ENCODE results near the gene CFAP54.

DNA sequence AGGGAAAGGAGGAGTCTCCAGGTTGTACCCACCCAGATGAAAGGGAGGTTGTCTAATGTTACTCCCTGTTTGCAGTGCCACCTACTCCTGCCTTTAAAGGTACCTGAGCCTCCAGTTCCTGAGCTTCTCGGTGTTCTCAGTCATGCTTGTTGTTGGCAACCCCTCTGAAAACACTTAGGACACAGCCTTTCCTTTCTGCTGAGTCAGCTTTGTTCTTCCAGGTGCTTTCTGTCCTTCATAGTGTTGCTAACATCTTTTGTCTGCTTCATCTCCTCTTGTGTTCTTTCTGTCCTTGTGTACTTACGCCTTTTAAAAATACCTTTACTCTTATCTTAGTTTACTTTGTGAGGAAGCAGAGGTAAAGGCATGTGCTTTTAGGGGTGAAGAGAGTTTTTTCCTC, 320.7 kb downstream of the CFAP54 start:
- TF ChIP-seq, protein P1, sequence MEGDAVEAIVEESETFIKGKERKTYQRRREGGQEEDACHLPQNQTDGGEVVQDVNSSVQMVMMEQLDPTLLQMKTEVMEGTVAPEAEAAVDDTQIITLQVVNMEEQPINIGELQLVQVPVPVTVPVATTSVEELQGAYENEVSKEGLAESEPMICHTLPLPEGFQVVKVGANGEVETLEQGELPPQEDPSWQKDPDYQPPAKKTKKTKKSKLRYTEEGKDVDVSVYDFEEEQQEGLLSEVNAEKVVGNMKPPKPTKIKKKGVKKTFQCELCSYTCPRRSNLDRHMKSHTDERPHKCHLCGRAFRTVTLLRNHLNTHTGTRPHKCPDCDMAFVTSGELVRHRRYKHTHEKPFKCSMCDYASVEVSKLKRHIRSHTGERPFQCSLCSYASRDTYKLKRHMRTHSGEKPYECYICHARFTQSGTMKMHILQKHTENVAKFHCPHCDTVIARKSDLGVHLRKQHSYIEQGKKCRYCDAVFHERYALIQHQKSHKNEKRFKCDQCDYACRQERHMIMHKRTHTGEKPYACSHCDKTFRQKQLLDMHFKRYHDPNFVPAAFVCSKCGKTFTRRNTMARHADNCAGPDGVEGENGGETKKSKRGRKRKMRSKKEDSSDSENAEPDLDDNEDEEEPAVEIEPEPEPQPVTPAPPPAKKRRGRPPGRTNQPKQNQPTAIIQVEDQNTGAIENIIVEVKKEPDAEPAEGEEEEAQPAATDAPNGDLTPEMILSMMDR (IDR thresholded peaks at IDR 0.05): no peak
- TF ChIP-seq, protein P2, sequence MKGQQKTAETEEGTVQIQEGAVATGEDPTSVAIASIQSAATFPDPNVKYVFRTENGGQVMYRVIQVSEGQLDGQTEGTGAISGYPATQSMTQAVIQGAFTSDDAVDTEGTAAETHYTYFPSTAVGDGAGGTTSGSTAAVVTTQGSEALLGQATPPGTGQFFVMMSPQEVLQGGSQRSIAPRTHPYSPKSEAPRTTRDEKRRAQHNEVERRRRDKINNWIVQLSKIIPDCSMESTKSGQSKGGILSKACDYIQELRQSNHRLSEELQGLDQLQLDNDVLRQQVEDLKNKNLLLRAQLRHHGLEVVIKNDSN (CRISPR knock-in tag; IDR thresholded peaks at IDR 0.05): no peak
- TF ChIP-seq, protein P3, sequence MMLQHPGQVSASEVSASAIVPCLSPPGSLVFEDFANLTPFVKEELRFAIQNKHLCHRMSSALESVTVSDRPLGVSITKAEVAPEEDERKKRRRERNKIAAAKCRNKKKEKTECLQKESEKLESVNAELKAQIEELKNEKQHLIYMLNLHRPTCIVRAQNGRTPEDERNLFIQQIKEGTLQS (CRISPR knock-in tag; conservative IDR thresholded peaks at IDR 0.05): no peak
- TF ChIP-seq PRRX2 (CRISPR knock-in tag; IDR thresholded peaks at IDR 0.05): no peak
- TF ChIP-seq, protein P4, sequence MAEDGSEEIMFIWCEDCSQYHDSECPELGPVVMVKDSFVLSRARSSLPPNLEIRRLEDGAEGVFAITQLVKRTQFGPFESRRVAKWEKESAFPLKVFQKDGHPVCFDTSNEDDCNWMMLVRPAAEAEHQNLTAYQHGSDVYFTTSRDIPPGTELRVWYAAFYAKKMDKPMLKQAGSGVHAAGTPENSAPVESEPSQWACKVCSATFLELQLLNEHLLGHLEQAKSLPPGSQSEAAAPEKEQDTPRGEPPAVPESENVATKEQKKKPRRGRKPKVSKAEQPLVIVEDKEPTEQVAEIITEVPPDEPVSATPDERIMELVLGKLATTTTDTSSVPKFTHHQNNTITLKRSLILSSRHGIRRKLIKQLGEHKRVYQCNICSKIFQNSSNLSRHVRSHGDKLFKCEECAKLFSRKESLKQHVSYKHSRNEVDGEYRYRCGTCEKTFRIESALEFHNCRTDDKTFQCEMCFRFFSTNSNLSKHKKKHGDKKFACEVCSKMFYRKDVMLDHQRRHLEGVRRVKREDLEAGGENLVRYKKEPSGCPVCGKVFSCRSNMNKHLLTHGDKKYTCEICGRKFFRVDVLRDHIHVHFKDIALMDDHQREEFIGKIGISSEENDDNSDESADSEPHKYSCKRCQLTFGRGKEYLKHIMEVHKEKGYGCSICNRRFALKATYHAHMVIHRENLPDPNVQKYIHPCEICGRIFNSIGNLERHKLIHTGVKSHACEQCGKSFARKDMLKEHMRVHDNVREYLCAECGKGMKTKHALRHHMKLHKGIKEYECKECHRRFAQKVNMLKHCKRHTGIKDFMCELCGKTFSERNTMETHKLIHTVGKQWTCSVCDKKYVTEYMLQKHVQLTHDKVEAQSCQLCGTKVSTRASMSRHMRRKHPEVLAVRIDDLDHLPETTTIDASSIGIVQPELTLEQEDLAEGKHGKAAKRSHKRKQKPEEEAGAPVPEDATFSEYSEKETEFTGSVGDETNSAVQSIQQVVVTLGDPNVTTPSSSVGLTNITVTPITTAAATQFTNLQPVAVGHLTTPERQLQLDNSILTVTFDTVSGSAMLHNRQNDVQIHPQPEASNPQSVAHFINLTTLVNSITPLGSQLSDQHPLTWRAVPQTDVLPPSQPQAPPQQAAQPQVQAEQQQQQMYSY (CRISPR knock-in tag; IDR thresholded peaks at IDR 0.05): no peak
- no peak for TF ChIP-seq GABPB1 (CRISPR knock-in tag; IDR thresholded peaks at IDR 0.05)
- TF ChIP-seq HMGA2 (CRISPR knock-in tag; IDR thresholded peaks at IDR 0.05): no peak
- 0 out of 2 replicates have a peak, but pooled peaks have one; percentile 11 for TF ChIP-seq ZNF317 (CRISPR knock-in tag; IDR thresholded peaks at IDR 0.05; ENCODE audit: borderline replicate concordance, low read depth)
- no peak for TF ChIP-seq CBFB (CRISPR knock-in tag; IDR thresholded peaks at IDR 0.05; ENCODE audit: low read depth)
- TF ChIP-seq FOXP1 (CRISPR knock-in tag; IDR thresholded peaks at IDR 0.05; ENCODE audit: borderline replicate concordance): no peak
- no peak for TF ChIP-seq TCF7 (CRISPR knock-in tag; IDR thresholded peaks at IDR 0.05; ENCODE audit: low read depth)
- TF ChIP-seq FOXJ3 (CRISPR knock-in tag; IDR thresholded peaks at IDR 0.05; ENCODE audit: borderline replicate concordance): no peak
- TF ChIP-seq, protein P5, sequence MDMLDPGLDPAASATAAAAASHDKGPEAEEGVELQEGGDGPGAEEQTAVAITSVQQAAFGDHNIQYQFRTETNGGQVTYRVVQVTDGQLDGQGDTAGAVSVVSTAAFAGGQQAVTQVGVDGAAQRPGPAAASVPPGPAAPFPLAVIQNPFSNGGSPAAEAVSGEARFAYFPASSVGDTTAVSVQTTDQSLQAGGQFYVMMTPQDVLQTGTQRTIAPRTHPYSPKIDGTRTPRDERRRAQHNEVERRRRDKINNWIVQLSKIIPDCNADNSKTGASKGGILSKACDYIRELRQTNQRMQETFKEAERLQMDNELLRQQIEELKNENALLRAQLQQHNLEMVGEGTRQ (CRISPR knock-in tag; IDR thresholded peaks at IDR 0.05): no peak
- TF ChIP-seq, protein P6, sequence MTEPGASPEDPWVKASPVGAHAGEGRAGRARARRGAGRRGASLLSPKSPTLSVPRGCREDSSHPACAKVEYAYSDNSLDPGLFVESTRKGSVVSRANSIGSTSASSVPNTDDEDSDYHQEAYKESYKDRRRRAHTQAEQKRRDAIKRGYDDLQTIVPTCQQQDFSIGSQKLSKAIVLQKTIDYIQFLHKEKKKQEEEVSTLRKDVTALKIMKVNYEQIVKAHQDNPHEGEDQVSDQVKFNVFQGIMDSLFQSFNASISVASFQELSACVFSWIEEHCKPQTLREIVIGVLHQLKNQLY (CRISPR knock-in tag; IDR thresholded peaks at IDR 0.05): no peak
